SK-MEL-5 (cell line): ENCODE measurements around the gene MGP. TPM values are rescaled to one million over a fixed set of nuclear protein-coding genes. Genes with fewer than 3 reads are reported as not detected.

Experiments
- DNase-seq: peaks from one replicate; pipeline ENCODE4 v3.0.0-alpha.2; 2016; ENCODE audit warnings: low read depth, low spot score
- in situ Hi-C: cut with HindIII; loops from 2 replicates; pipeline ENCODE4 v1.10.0; 2016; ENCODE audit warnings: low sequenced_read_pairs, high pct_unique_total_duplicates, low pct_unique_long_range_greater_than_20kb
- polyA plus RNA-seq, 2 experiments: library from polyadenylated mRNA; depleted of rRNA; stranded (reverse); fragments of >200 nt; gene quantifications; 2 replicates each; pipeline ENCODE4 v1.2.3, GENCODE V29; 2015
- total RNA-seq: library from RNA; depleted of rRNA; stranded (reverse); fragments of >200 nt; shearing (Covaris generic); gene quantifications from 2 replicates; pipeline ENCODE4 v1.2.3, GENCODE V29; 2014; rRNA removed

MGP gene
- 402 and 415 TPM in 2 replicates for total RNA-seq
- 169 and 276 TPM in 2 replicates for polyA plus RNA-seq (2015; cell fraction: cytosol; rRNA removed)
- polyA plus RNA-seq (2015; cell fraction: nucleus; rRNA removed): 34.3 and 59.2 TPM in 2 replicates

- DNase-seq: peak; percentile 38
- in situ Hi-C loops: no loop called here
Measured at GRCh38 chr12:14885718-14886221, at the start of gene MGP. MGP (minus strand) TSS chr12:14885854; CDS start chr12:14885791, 63 bp downstream.

GRCh38 chr12:14935031-14935430 is 49.4 kb upstream of the MGP start:
- in situ Hi-C loops: no loop called here
- DNase-seq: no peak

- in situ Hi-C loops: no loop called here
- no peak for DNase-seq
Measured at GRCh38 chr12:14934511-14934910, 48.9 kb upstream of the MGP start.

GRCh38 chr12:14931791-14932560 is 46.3 kb upstream of the MGP start:
- in situ Hi-C loops: no loop called here
- no peak for DNase-seq

- in situ Hi-C loops: no loop called here
- DNase-seq: no peak
Measured at GRCh38 chr12:14931359-14931758, 45.7 kb upstream of the MGP start.

- in situ Hi-C loops: no loop called here
- no peak for DNase-seq
Measured at GRCh38 chr12:14930299-14930698, 44.6 kb upstream of the MGP start.

- peak; percentile 55 for DNase-seq
- in situ Hi-C loops: no loop called here
Measured at GRCh38 chr12:14928931-14929330, 43.3 kb upstream of the MGP start.

GRCh38 chr12:14927267-14927666 is 41.6 kb upstream of the MGP start:
- in situ Hi-C loops: no loop called here

GRCh38 chr12:14924541-14924940 is 38.9 kb upstream of the MGP start:
- in situ Hi-C loops: no loop called here
- no peak for DNase-seq

More at GRCh38 chr12:14927267-14927666, 41.6 kb upstream of the MGP start:
- DNase-seq: no peak

GRCh38 chr12:14923944-14924343 is 38.3 kb upstream of the MGP start:
- peak; percentile 97 for DNase-seq

GRCh38 chr12:14921218-14921617 is 35.6 kb upstream of the MGP start:
- DNase-seq: no peak
- in situ Hi-C loops: no loop called here

More at GRCh38 chr12:14923944-14924343, 38.3 kb upstream of the MGP start:
- in situ Hi-C loops: no loop called here

GRCh38 chr12:14920475-14921126 is 34.9 kb upstream of the MGP start:
- peak; percentile 45 for DNase-seq
- in situ Hi-C loops: no loop called here

GRCh38 chr12:14919455-14919854 is 33.8 kb upstream of the MGP start:
- no peak for DNase-seq
- in situ Hi-C loops: no loop called here

- in situ Hi-C loops: no loop called here
- DNase-seq: peak; percentile 80
Measured at GRCh38 chr12:14915736-14916135, 30.1 kb upstream of the MGP start.

GRCh38 chr12:14913381-14913781 is 27.7 kb upstream of the MGP start:
- in situ Hi-C loops: no loop called here
- peak; percentile 100 for DNase-seq

GRCh38 chr12:14911131-14911530 is 25.5 kb upstream of the MGP start:
- DNase-seq: no peak
- in situ Hi-C loops: no loop called here

GRCh38 chr12:14910090-14910915 is 24.6 kb upstream of the MGP start:
- peak; percentile 82 for DNase-seq
- in situ Hi-C loops: no loop called here

- in situ Hi-C loops: no loop called here
- no peak for DNase-seq
Measured at GRCh38 chr12:14907953-14908352, 22.3 kb upstream of the MGP start.
